ENCODE results near the gene DNAJC12.
"Not testable (repeated sequence)": the region's sequence is repeated elsewhere in the genome, so short reads cannot be mapped to it uniquely, and the experiment has no call there.

Gene DNAJC12

GRCh38 chr10:67837541-67838314, at the start of gene DNAJC12:
Gene DNAJC12 (minus strand): TSS chr10:67838188. CDS start chr10:67838011, 177 bp downstream.
- peaks cover 11% of the 10 kb centered on the region for H3K9me3 ChIP-seq
- DNase-seq (ENCODE audit: low spot score in 2 of 2): peak; percentile 22 to 70
- in situ Hi-C loops (cut with MboI; ENCODE audit: low sequenced_read_pairs): no loop called here
- H3K4me1 ChIP-seq: peaks cover 4% of the 10 kb centered on the region; the same call in 1 of the 2 replicates
- no peaks in the 10 kb centered on the region for H3K27me3 ChIP-seq (ENCODE audit: low read depth)
- no peak within 1 kb of the TSS for H3K4me3 ChIP-seq
- no peaks in the 10 kb centered on the region for H3K36me3 ChIP-seq (replicated peaks)

- peaks cover 7% of the 10 kb centered on the region for H3K4me1 ChIP-seq
- DNase-seq (ENCODE audit: low spot score in 2 of 2): peak; percentile 74 to 84
- in situ Hi-C loops (cut with MboI; ENCODE audit: low sequenced_read_pairs): no loop called here
- no peaks in the 10 kb centered on the region for H3K9me3 ChIP-seq
- H3K27me3 ChIP-seq (ENCODE audit: low read depth): no peaks in the 10 kb centered on the region
- H3K36me3 ChIP-seq (replicated peaks): peaks cover 28% of the 10 kb centered on the region
- peak overlapping the region; percentile 83 for H3K4me3 ChIP-seq
Measured at GRCh38 chr10:67884842-67885670, 47.1 kb upstream of the DNAJC12 start.

GRCh38 chr10:67884313-67884841, 46.4 kb upstream of the DNAJC12 start, which contains the start of gene SIRT1:
Gene SIRT1 (plus strand): TSS chr10:67884656. CDS start chr10:67884722, 66 bp downstream.
- no peaks in the 10 kb centered on the region for H3K9me3 ChIP-seq
- peak; percentile 94 to 98 for DNase-seq (ENCODE audit: low spot score in 2 of 2)
- H3K36me3 ChIP-seq (replicated peaks): peaks cover 22% of the 10 kb centered on the region
- no peaks in the 10 kb centered on the region for H3K27me3 ChIP-seq (ENCODE audit: low read depth)
- in situ Hi-C loops (cut with MboI; ENCODE audit: low sequenced_read_pairs): no loop called here
- H3K4me3 ChIP-seq: peak within 1 kb of the TSS; percentile 83
- H3K4me1 ChIP-seq: peaks cover 7% of the 10 kb centered on the region

- no peak for DNase-seq (ENCODE audit: low spot score in 2 of 2)
- in situ Hi-C loops (cut with MboI; ENCODE audit: low sequenced_read_pairs): no loop called here
- no peaks in the 10 kb centered on the region for H3K9me3 ChIP-seq
Measured at GRCh38 chr10:67883710-67884312, 45.8 kb upstream of the DNAJC12 start.

GRCh38 chr10:67878133-67878532, 40.1 kb upstream of the DNAJC12 start:
- Histone ChIP-seq H3K36me3 (replicated peaks) (no peaks in the 10 kb centered on the region), H3K27me3 (ENCODE audit: low read depth) (no peaks in the 10 kb centered on the region), H3K4me1 (no peaks in the 10 kb centered on the region), H3K4me3 (no peak overlapping the region), H3K9me3 (no peaks in the 10 kb centered on the region)
- in situ Hi-C loops (cut with MboI; ENCODE audit: low sequenced_read_pairs): no loop called here
- no peak for DNase-seq (ENCODE audit: low spot score in 2 of 2)

More at GRCh38 chr10:67883710-67884312, 45.8 kb upstream of the DNAJC12 start:
- Histone ChIP-seq H3K4me3 (peak overlapping the region; percentile 83), H3K4me1 (peaks cover 7% of the 10 kb centered on the region), H3K36me3 (replicated peaks) (peaks cover 17% of the 10 kb centered on the region), H3K27me3 (ENCODE audit: low read depth) (no peaks in the 10 kb centered on the region)

- H3K4me1 ChIP-seq; H3K27me3 ChIP-seq (ENCODE audit: low read depth); H3K4me3 ChIP-seq; DNase-seq (ENCODE audit: low spot score in 2 of 2); H3K9me3 ChIP-seq; H3K36me3 ChIP-seq (replicated peaks); in situ Hi-C loops (cut with MboI; ENCODE audit: low sequenced_read_pairs): not testable (repeated sequence)
Measured at GRCh38 chr10:67877421-67877820, 39.4 kb upstream of the DNAJC12 start.

GRCh38 chr10:67875340-67876238, 37.6 kb upstream of the DNAJC12 start:
- in situ Hi-C loops (cut with MboI; ENCODE audit: low sequenced_read_pairs): no loop called here
- H3K4me1 ChIP-seq: no peaks in the 10 kb centered on the region
- H3K36me3 ChIP-seq (replicated peaks): no peaks in the 10 kb centered on the region
- no peaks in the 10 kb centered on the region for H3K27me3 ChIP-seq (ENCODE audit: low read depth)
- H3K9me3 ChIP-seq: no peaks in the 10 kb centered on the region
- H3K4me3 ChIP-seq: no peak overlapping the region
- no peak for DNase-seq (ENCODE audit: low spot score in 2 of 2)

GRCh38 chr10:67869996-67870395, 32.0 kb upstream of the DNAJC12 start:
- in situ Hi-C loops (cut with MboI; ENCODE audit: low sequenced_read_pairs): no loop called here
- H3K4me3 ChIP-seq: no peak overlapping the region
- no peaks in the 10 kb centered on the region for H3K27me3 ChIP-seq (ENCODE audit: low read depth)
- no peaks in the 10 kb centered on the region for H3K4me1 ChIP-seq
- no peak for DNase-seq (ENCODE audit: low spot score in 2 of 2)
- no peaks in the 10 kb centered on the region for H3K36me3 ChIP-seq (replicated peaks)
- no peaks in the 10 kb centered on the region for H3K9me3 ChIP-seq

- Histone ChIP-seq H3K9me3 (no peaks in the 10 kb centered on the region), H3K36me3 (replicated peaks) (no peaks in the 10 kb centered on the region), H3K27me3 (ENCODE audit: low read depth) (no peaks in the 10 kb centered on the region), H3K4me3 (no peak overlapping the region), H3K4me1 (no peaks in the 10 kb centered on the region)
- DNase-seq (ENCODE audit: low spot score in 2 of 2): no peak
- in situ Hi-C loops (cut with MboI; ENCODE audit: low sequenced_read_pairs): no loop called here
Measured at GRCh38 chr10:67868132-67868531, 30.1 kb upstream of the DNAJC12 start.

- Histone ChIP-seq H3K9me3 (no peaks in the 10 kb centered on the region), H3K4me1 (peaks cover 12% of the 10 kb centered on the region), H3K36me3 (replicated peaks) (no peaks in the 10 kb centered on the region), H3K27me3 (ENCODE audit: low read depth) (no peaks in the 10 kb centered on the region), H3K4me3 (no peak overlapping the region)
- no peak for DNase-seq (ENCODE audit: low spot score in 2 of 2)
- in situ Hi-C loops (cut with MboI; ENCODE audit: low sequenced_read_pairs): no loop called here
Measured at GRCh38 chr10:67864607-67865371, 26.8 kb upstream of the DNAJC12 start.

GRCh38 chr10:67863094-67863493, 25.1 kb upstream of the DNAJC12 start:
- peaks cover 16% of the 10 kb centered on the region for H3K4me1 ChIP-seq
- no peak for DNase-seq (ENCODE audit: low spot score in 2 of 2)
- H3K9me3 ChIP-seq: no peaks in the 10 kb centered on the region
- H3K4me3 ChIP-seq: no peak overlapping the region
- in situ Hi-C loops (cut with MboI; ENCODE audit: low sequenced_read_pairs): no loop called here
- no peaks in the 10 kb centered on the region for H3K27me3 ChIP-seq (ENCODE audit: low read depth)
- no peaks in the 10 kb centered on the region for H3K36me3 ChIP-seq (replicated peaks)

- DNase-seq (ENCODE audit: low spot score in 2 of 2): peak; percentile 64 to 66
- no peaks in the 10 kb centered on the region for H3K9me3 ChIP-seq
- in situ Hi-C loops (cut with MboI; ENCODE audit: low sequenced_read_pairs): no loop called here
- peaks cover 16% of the 10 kb centered on the region for H3K4me1 ChIP-seq
- H3K4me3 ChIP-seq: no peak overlapping the region
- no peaks in the 10 kb centered on the region for H3K27me3 ChIP-seq (ENCODE audit: low read depth)
- no peaks in the 10 kb centered on the region for H3K36me3 ChIP-seq (replicated peaks)
Measured at GRCh38 chr10:67861750-67862432, 23.9 kb upstream of the DNAJC12 start.

All from HAP-1 (cell line).